Common myeloid progenitor, CD34-positive (primary cell): ENCODE measurements around the gene CNTNAP4.

Experiments
- CTCF ChIA-PET: fragments of 350-600 bp; sonication (Branson Sonifier 250); formaldehyde crosslinking; loops from one replicate; lab custom pipeline; 2021; ENCODE audit warnings: antibody characterized with exemption; lab: Charles Lee
- POLR2A ChIA-PET: fragments of 350-600 bp; sonication (Branson Sonifier 250); formaldehyde crosslinking; loops from one replicate; lab custom pipeline; 2021; ENCODE audit warnings: antibody characterized with exemption; lab: Charles Lee
- DNase-seq, 3 donors: peaks; one replicate each; pipeline versions ENCODE4 v3.0.0 to v3.0.0-alpha.2; 2013
- H3K27ac ChIP-seq, 2 experiments: 1 replicate in 1 of 2; 2 replicates in 1 of 2; pipeline ENCODE4 v1.7.0; 2013; ENCODE audit warnings: inconsistent platforms in 2 of 2, low read length in 2 of 2, mild to moderate bottlenecking in 2 of 2, low read depth in 1 of 2, moderate library complexity in 1 of 2; ENCODE audit not compliant: severe bottlenecking in 2 of 2, insufficient read depth in 1 of 2, poor library complexity in 1 of 2
- H3K27me3 ChIP-seq, 5 experiments: replicated peaks in 2 of 5; 1 replicate in 3 of 5; 2 replicates in 2 of 5; pipeline versions ENCODE4 v1.6.1 to v1.7.0; 2013; ENCODE audit warnings: low read length in 4 of 5, mild to moderate bottlenecking in 2 of 5, moderate library complexity in 2 of 5, inconsistent platforms in 1 of 5; ENCODE audit not compliant: insufficient read depth in 5 of 5, control insufficient read depth in 4 of 5
- H3K36me3 ChIP-seq, 4 experiments: 1 replicate in 2 of 4; 2 replicates in 2 of 4; pipeline versions ENCODE4 v1.6.1 to v1.7.0; 2013; ENCODE audit warnings: low read length in 3 of 4, control low read depth in 1 of 4, mild to moderate bottlenecking in 1 of 4; ENCODE audit not compliant: control insufficient read depth in 4 of 4, insufficient read depth in 4 of 4
- H3K4me1 ChIP-seq, 4 experiments: 1 replicate in 3 of 4; 2 replicates in 1 of 4; pipeline versions ENCODE4 v1.6.1 to v1.7.1; 2013; ENCODE audit warnings: low read length in 3 of 4, mild to moderate bottlenecking in 3 of 4, control low read depth in 1 of 4, inconsistent platforms in 1 of 4, moderate library complexity in 1 of 4; ENCODE audit not compliant: control insufficient read depth in 4 of 4, insufficient read depth in 4 of 4; ENCODE audit errors: control extremely low read depth in 1 of 4
- H3K4me3 ChIP-seq, 7 experiments: 1 replicate in 4 of 7; 2 replicates in 3 of 7; pipeline versions ENCODE4 v1.5.1 to v1.7.0; 2013; ENCODE audit warnings: mild to moderate bottlenecking in 7 of 7, low read length in 6 of 7, moderate library complexity in 6 of 7, inconsistent platforms in 2 of 7, low read depth in 2 of 7, control low read depth in 1 of 7; ENCODE audit not compliant: insufficient read depth in 4 of 7, control insufficient read depth in 1 of 7; ENCODE audit errors: extremely low read depth in 1 of 7
- H3K9me3 ChIP-seq, 5 experiments: 1 replicate in 4 of 5; 2 replicates in 1 of 5; pipeline versions ENCODE4 v1.6.1 to v1.7.1; 2013; ENCODE audit warnings: low read length in 4 of 5, mild to moderate bottlenecking in 2 of 5, inconsistent platforms in 1 of 5, low read depth in 1 of 5, moderate library complexity in 1 of 5; ENCODE audit not compliant: control insufficient read depth in 4 of 5, insufficient read depth in 2 of 5; ENCODE audit errors: control extremely low read depth in 1 of 5
- WGBS: methylation state at CpG from one replicate; pipeline ENCODE4 v1.1.5; 2013; ENCODE audit not compliant: insufficient coverage; 5-methylcytosine and 5-hydroxymethylcytosine counted together

The CNTNAP4 gene

DNA sequence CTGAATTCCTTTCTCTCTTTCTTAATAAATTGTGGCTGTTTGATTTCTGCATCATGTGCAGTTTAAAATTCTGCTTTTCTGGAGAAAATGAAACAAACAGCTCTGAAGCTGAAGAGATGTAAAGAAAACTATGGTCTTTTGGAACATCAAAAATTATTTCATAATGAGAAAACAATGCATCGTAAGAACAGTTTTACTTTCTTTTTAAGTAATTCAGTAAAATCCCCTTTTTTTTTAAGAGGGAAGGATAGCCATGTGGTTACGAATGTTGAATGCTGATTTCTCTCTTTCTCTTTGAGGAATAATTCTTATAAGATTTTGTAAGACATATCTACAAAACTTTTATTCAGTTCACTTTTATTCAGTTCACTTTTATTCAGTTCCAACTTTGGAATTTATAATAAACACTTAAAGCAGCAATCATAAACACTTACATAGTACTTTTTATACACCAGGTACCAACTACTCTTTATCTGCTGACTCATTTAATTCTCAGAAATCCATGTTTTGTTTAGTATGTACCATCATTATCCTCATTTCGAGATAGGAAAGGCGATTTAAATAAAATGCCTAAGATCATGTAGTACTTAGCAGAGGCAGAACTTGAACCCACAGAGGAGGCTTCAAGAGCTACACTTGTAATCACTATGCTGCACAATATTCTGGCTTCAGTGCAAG is 26.6 kb downstream of the CNTNAP4 start:
- ChIA-PET POLR2A (no interaction called here), CTCF (no interaction called here)
- Histone ChIP-seq H3K4me3 (no peak overlapping the region), H3K27ac (no peak overlapping the region), H3K9me3 (no peaks in the 10 kb centered on the region), H3K36me3 (no peaks in the 10 kb centered on the region), H3K27me3 (peaks cover 0 to 2% (median 0%) of the 10 kb centered on the region in 5 experiments), H3K4me1 (no peaks in the 10 kb centered on the region)
- no peak for DNase-seq
- WGBS: no CpG with 5 or more reads among the region's 4 CpGs

- 83% methylated on average over 7 of the region's 14 CpGs for WGBS
- no peaks in the 10 kb centered on the region for H3K9me3 ChIP-seq
Measured at GRCh38 chr16:76309639-76310335, 32.6 kb downstream of the CNTNAP4 start.

DNA sequence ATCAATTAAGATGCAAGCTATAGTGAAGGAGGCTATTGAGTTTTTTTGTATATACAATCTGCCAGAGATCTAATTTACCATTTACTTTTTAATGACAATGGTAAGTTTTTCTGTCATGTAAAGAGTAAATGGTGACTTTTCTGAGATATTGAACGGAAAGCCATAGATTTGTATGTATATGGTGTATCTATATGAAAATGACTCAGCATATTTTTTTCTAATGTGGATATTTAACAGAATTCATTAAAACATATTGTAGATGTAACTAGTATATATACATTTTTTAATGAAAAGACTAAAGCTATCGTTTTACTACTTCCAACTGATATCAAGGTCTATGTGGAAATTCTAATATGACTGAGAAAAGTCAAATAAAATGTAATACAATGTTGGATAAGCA is 34.1 kb downstream of the CNTNAP4 start:
- no peaks in the 10 kb centered on the region for H3K4me1 ChIP-seq
- CTCF ChIA-PET: no interaction called here
- no peaks in the 10 kb centered on the region for H3K9me3 ChIP-seq
- H3K27ac ChIP-seq: no peak overlapping the region
- no peak for DNase-seq
- no peaks in the 10 kb centered on the region for H3K27me3 ChIP-seq
- WGBS: no CpG with 5 or more reads among the region's 2 CpGs
- H3K4me3 ChIP-seq: no peak overlapping the region
- no peaks in the 10 kb centered on the region for H3K36me3 ChIP-seq
- POLR2A ChIA-PET: no interaction called here

More at GRCh38 chr16:76309639-76310335, 32.6 kb downstream of the CNTNAP4 start:
- Histone ChIP-seq H3K36me3 (no peaks in the 10 kb centered on the region), H3K27me3 (no peaks in the 10 kb centered on the region), H3K4me1 (no peaks in the 10 kb centered on the region), H3K4me3 (no peak overlapping the region), H3K27ac (no peak overlapping the region)
- POLR2A ChIA-PET: no interaction called here
- DNase-seq: no peak
- CTCF ChIA-PET: no interaction called here

DNA sequence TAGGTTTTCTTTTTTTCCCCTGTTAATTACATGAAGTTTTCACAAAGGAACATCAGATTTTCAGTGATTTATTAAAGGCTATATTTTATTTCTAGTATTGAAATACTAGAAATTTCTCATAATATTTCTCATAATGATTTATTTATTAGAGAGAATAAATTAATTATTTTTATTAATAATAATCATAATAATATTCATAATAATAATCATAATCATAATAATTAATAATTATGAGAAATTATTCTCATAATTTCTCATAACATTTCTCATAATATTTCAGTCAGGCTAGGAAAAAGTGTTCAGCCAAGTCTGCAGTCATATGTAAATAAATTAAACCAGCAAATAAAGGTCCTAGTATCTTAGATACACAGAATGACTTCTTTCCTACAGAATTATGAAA is 41.4 kb downstream of the CNTNAP4 start:
- DNase-seq: no peak
- no peak overlapping the region for H3K4me3 ChIP-seq
- POLR2A ChIA-PET: no interaction called here

GRCh38 chr16:76329106-76329505 is 51.9 kb downstream of the CNTNAP4 start:
- no peaks in the 10 kb centered on the region for H3K36me3 ChIP-seq
- no peaks in the 10 kb centered on the region for H3K27me3 ChIP-seq
- DNase-seq: no peak
- ChIA-PET CTCF (no interaction called here), POLR2A (no interaction called here)
- no peaks in the 10 kb centered on the region for H3K9me3 ChIP-seq
- H3K4me1 ChIP-seq: no peaks in the 10 kb centered on the region
- no CpG with 5 or more reads among the region's 1 CpG for WGBS
- H3K27ac ChIP-seq: no peak overlapping the region
- H3K4me3 ChIP-seq: no peak overlapping the region

More for the DNA sequence above, 41.4 kb downstream of the CNTNAP4 start:
- no peaks in the 10 kb centered on the region for H3K27me3 ChIP-seq
- CTCF ChIA-PET: no interaction called here
- no peak overlapping the region for H3K27ac ChIP-seq
- H3K4me1 ChIP-seq: no peaks in the 10 kb centered on the region
- H3K36me3 ChIP-seq: no peaks in the 10 kb centered on the region
- H3K9me3 ChIP-seq: no peaks in the 10 kb centered on the region

DNA sequence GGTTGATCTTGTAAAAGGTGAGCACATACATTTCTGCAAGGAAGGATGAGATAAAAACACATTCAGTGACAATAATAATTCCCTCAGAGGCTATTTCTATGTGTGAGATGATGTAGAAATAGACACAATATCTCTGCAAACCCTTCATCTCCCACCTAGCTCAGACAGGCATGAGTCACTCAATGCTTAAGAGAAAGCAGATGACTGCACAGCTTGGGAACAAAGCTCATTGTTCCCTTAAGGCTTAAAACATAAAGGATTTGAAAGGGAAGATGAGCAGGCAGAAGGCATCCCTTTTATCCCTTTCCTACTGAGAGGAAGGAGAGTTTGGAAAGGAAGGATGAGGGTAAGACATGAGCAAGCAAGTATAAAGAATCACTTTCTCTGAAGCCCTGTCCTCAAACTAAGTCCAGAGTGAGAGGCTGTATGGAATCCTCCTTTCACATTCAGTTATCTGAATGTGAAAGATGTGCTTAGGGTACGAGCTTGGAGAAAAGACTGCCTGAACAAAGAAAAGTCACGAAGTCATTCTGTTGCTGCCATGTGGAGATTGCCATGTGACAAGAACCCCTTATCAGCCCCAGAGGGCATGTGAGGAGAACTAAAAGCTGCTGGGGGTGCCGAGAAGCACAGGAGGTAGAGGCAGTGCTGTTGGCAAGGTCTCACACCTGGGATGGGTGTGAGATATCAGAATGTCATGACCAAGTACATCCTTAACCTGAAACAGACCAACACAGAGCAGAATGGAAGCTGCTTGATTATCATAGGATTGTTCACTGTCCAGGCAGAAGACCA is 58.2 kb downstream of the CNTNAP4 start:
- POLR2A ChIA-PET: no interaction called here
- WGBS: 80% methylated on average over 3 of the region's 3 CpGs

DNA sequence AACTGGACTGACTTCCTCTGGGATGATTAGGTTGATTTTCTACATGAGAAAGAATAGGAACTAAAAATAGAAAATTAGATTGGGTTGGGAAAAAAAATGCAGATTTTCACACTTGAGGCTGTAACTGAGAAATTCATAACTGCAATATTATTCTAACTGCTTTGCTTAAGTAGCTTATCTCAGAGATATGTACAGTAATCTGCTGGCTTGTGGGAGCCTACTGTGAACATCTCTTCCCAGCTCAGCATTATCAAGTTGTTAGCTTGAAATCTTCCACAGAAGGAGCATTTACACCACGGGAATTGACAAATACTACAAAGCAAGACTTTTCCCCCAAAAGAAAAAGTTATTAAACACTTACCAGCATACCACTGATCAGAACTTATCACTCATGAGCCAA is 58.9 kb downstream of the CNTNAP4 start:
- ChIA-PET CTCF (no interaction called here), POLR2A (no interaction called here)
- Histone ChIP-seq H3K9me3 (no peaks in the 10 kb centered on the region), H3K27me3 (no peaks in the 10 kb centered on the region), H3K27ac (no peak overlapping the region), H3K4me1 (no peaks in the 10 kb centered on the region), H3K4me3 (no peak overlapping the region), H3K36me3 (no peaks in the 10 kb centered on the region)
- no CpG with 5 or more reads among the region's 1 CpG for WGBS
- DNase-seq: no peak

More for the DNA sequence above, 58.2 kb downstream of the CNTNAP4 start:
- H3K27me3 ChIP-seq: no peaks in the 10 kb centered on the region
- H3K27ac ChIP-seq: no peak overlapping the region
- no peaks in the 10 kb centered on the region for H3K4me1 ChIP-seq
- CTCF ChIA-PET: no interaction called here
- no peak overlapping the region for H3K4me3 ChIP-seq
- DNase-seq: no peak
- no peaks in the 10 kb centered on the region for H3K9me3 ChIP-seq
- no peaks in the 10 kb centered on the region for H3K36me3 ChIP-seq
